ENCODE data around the gene MRPL23.

MRPL23 gene

GRCh38 chr11:1952806-1953482 is 5.8 kb downstream of the MRPL23 start:
- no peaks in the 10 kb centered on the region for H3K4me1 ChIP-seq (ENCODE audit: control insufficient read depth, low read length)
- H3K4me3 ChIP-seq (ENCODE audit: low read length) = no peak overlapping the region
- no peaks in the 10 kb centered on the region for H3F3A ChIP-seq (ENCODE audit: control insufficient read depth, insufficient read depth)
- H3K9me2 ChIP-seq (replicated peaks; ENCODE audit: control insufficient read depth, low read length) = no peaks in the 10 kb centered on the region
- H3K27ac ChIP-seq (ENCODE audit: low read depth, low read length) = no peak overlapping the region
- H3K79me2 ChIP-seq (ENCODE audit: control insufficient read depth, low read length) = no peaks in the 10 kb centered on the region
- TF ChIP-seq EZH2phosphoT487 (IDR thresholded peaks at IDR 0.05; ENCODE audit: borderline replicate concordance, low read length) = no peak
- TF ChIP-seq CTCF (IDR thresholded peaks at IDR 0.05; ENCODE audit: low read depth, low read length, poor library complexity, severe bottlenecking) = no peak
- H3K4me2 ChIP-seq (ENCODE audit: low read length) = no peak overlapping the region
- no peaks in the 10 kb centered on the region for H3K9me3 ChIP-seq (ENCODE audit: control insufficient read depth, insufficient read depth, low read length)
- no peaks in the 10 kb centered on the region for H3K36me3 ChIP-seq (ENCODE audit: control insufficient read depth, low read length)
- no peaks in the 10 kb centered on the region for H4K20me1 ChIP-seq (ENCODE audit: control insufficient read depth, insufficient read depth, low read depth, low read length)
- H3K27me3 ChIP-seq (ENCODE audit: control insufficient read depth, low read length) = no peaks in the 10 kb centered on the region

GRCh38 chr11:1953489-1954266 is 6.5 kb downstream of the MRPL23 start:
- no peak for TF ChIP-seq CTCF (IDR thresholded peaks at IDR 0.05; ENCODE audit: low read depth, low read length, poor library complexity, severe bottlenecking)
- TF ChIP-seq EZH2phosphoT487 (IDR thresholded peaks at IDR 0.05; ENCODE audit: borderline replicate concordance, low read length) = no peak
- H3K4me3 ChIP-seq (ENCODE audit: low read length) = no peak overlapping the region
- H3K4me1 ChIP-seq (ENCODE audit: control insufficient read depth, low read length) = no peaks in the 10 kb centered on the region
- H3F3A ChIP-seq (ENCODE audit: control insufficient read depth, insufficient read depth) = no peaks in the 10 kb centered on the region
- H3K9me3 ChIP-seq (ENCODE audit: control insufficient read depth, insufficient read depth, low read length) = no peaks in the 10 kb centered on the region
- no peaks in the 10 kb centered on the region for H4K20me1 ChIP-seq (ENCODE audit: control insufficient read depth, insufficient read depth, low read depth, low read length)
- H3K9me2 ChIP-seq (replicated peaks; ENCODE audit: control insufficient read depth, low read length) = no peaks in the 10 kb centered on the region
- no peaks in the 10 kb centered on the region for H3K36me3 ChIP-seq (ENCODE audit: control insufficient read depth, low read length)
- H3K79me2 ChIP-seq (ENCODE audit: control insufficient read depth, low read length) = no peaks in the 10 kb centered on the region
- H3K27me3 ChIP-seq (ENCODE audit: control insufficient read depth, low read length) = no peaks in the 10 kb centered on the region
- no peak overlapping the region for H3K4me2 ChIP-seq (ENCODE audit: low read length)
- no peak overlapping the region for H3K27ac ChIP-seq (ENCODE audit: low read depth, low read length)

- H3K27ac ChIP-seq (ENCODE audit: low read depth, low read length) = no peak overlapping the region
- no peaks in the 10 kb centered on the region for H3K9me2 ChIP-seq (replicated peaks; ENCODE audit: control insufficient read depth, low read length)
- no peaks in the 10 kb centered on the region for H3K9me3 ChIP-seq (ENCODE audit: control insufficient read depth, insufficient read depth, low read length)
- no peaks in the 10 kb centered on the region for H4K20me1 ChIP-seq (ENCODE audit: control insufficient read depth, insufficient read depth, low read depth, low read length)
- no peak overlapping the region for H3K4me3 ChIP-seq (ENCODE audit: low read length)
- H3F3A ChIP-seq (ENCODE audit: control insufficient read depth, insufficient read depth) = no peaks in the 10 kb centered on the region
- no peak overlapping the region for H3K4me2 ChIP-seq (ENCODE audit: low read length)
- no peaks in the 10 kb centered on the region for H3K4me1 ChIP-seq (ENCODE audit: control insufficient read depth, low read length)
- no peaks in the 10 kb centered on the region for H3K79me2 ChIP-seq (ENCODE audit: control insufficient read depth, low read length)
- no peaks in the 10 kb centered on the region for H3K27me3 ChIP-seq (ENCODE audit: control insufficient read depth, low read length)
- TF ChIP-seq CTCF (IDR thresholded peaks at IDR 0.05; ENCODE audit: low read depth, low read length, poor library complexity, severe bottlenecking) = no peak
- TF ChIP-seq EZH2phosphoT487 (IDR thresholded peaks at IDR 0.05; ENCODE audit: borderline replicate concordance, low read length) = no peak
- H3K36me3 ChIP-seq (ENCODE audit: control insufficient read depth, low read length) = no peaks in the 10 kb centered on the region
Observed at GRCh38 chr11:1958367-1958766, 11.2 kb downstream of the MRPL23 start.

Measured in DOHH2 (cell line).